Spleen (tissue), 11 donors: ENCODE measurements around the gene CEMIP2. TPM values are rescaled to one million over a fixed set of nuclear protein-coding genes. Genes with fewer than 3 reads are reported as not detected.

ENCODE experiments used
- DNase-seq: peaks from one replicate; pipeline ENCODE4 v3.0.0-alpha.2; 2020
- H3K27ac ChIP-seq, 8 donors: fragments of 200-600 bp; sonication (generic) in 7 of 8; 1 replicate in 4 of 8; 2 replicates in 4 of 8; pipeline versions ENCODE4 v1.5.0 to v1.8.0; 2016 to 2021; ENCODE audit warnings: inconsistent platforms in 4 of 8, mild to moderate bottlenecking in 4 of 8, moderate library complexity in 1 of 8
- H3K27me3 ChIP-seq, 7 donors: fragments of 200-600 bp; sonication (generic) in 6 of 7; replicated peaks in 1 of 7; 1 replicate in 4 of 7; 2 replicates in 3 of 7; pipeline versions ENCODE4 v1.5.0 to v1.8.0; 2016 to 2021; ENCODE audit warnings: inconsistent platforms in 3 of 7, mild to moderate bottlenecking in 1 of 7
- H3K36me3 ChIP-seq, 6 donors: fragments of 200-600 bp; sonication (generic) in 5 of 6; 1 replicate in 4 of 6; 2 replicates in 2 of 6; pipeline versions ENCODE4 v1.5.0 to v1.8.0; 2016 to 2021; ENCODE audit warnings: inconsistent platforms in 2 of 6
- H3K4me1 ChIP-seq, 6 donors: fragments of 200-600 bp; sonication (generic) in 5 of 6; 1 replicate in 3 of 6; 2 replicates in 3 of 6; pipeline versions ENCODE4 v1.5.0 to v1.8.0; 2016 to 2021; ENCODE audit warnings: inconsistent platforms in 3 of 6
- H3K4me3 ChIP-seq, 8 donors: fragments of 200-600 bp; sonication (generic) in 7 of 8; 1 replicate in 4 of 8; 2 replicates in 4 of 8; pipeline versions ENCODE4 v1.5.0 to v1.8.0; 2016 to 2021; ENCODE audit warnings: inconsistent platforms in 4 of 8, mild to moderate bottlenecking in 4 of 8, moderate library complexity in 2 of 8
- H3K9me3 ChIP-seq, 8 donors: fragments of 200-600 bp; sonication (generic) in 7 of 8; 1 replicate in 4 of 8; 2 replicates in 4 of 8; pipeline versions ENCODE4 v1.5.0 to v1.8.0; 2016 to 2021; ENCODE audit warnings: inconsistent platforms in 4 of 8
- POLR2A ChIP-seq, 3 donors: fragments of 450-650 bp; IDR thresholded peaks; one replicate each; pipeline ENCODE4 v1.5.1; 2017; ENCODE audit warnings: antibody characterized with exemption in 3 of 3, mild to moderate bottlenecking in 1 of 3
- POLR2AphosphoS5 ChIP-seq, 3 donors: sonication (generic); formaldehyde crosslinking; IDR thresholded peaks; one replicate each; pipeline ENCODE4 v1.5.1; 2017; ENCODE audit warnings: antibody characterized with exemption in 3 of 3
- WGBS, 5 donors: extraction: QIAGEN DNeasy Blood & Tissue Kit in 3 of 5; methylation state at CpG; one replicate each; pipeline versions ENCODE4 v1.1.5 to v1.1.7; 2013 to 2018; 5-methylcytosine and 5-hydroxymethylcytosine counted together
- intact Hi-C: fragments of 100-400 bp; cut with DNase I; formaldehyde crosslinking; loops from one replicate; pipeline ENCODE4 v1.15.0; 2023; ENCODE audit warnings: low total_unique reads
- polyA plus RNA-seq, 3 donors: library from polyadenylated mRNA; stranded (reverse); fragments of 200-250 nt; gene quantifications; one replicate each; pipeline ENCODE4 v1.2.1, GENCODE V29; 2013
- total RNA-seq, 7 donors: library from RNA; depleted of rRNA in 3 of 7; stranded (reverse); fragments of >200 nt in 3 of 7; fragmentation: NEBNext Ultra II Directional in 4 of 7; extraction: Animal tissue kit (Norgen Biotek cat#: 25700) in 4 of 7; gene quantifications; one replicate each; pipeline versions ENCODE4 v1.1.0 to v1.2.1, GENCODE V29; 2016 to 2021
- TF ChIP-seq, protein P1 (sequence below), 11 experiments: fragments of 200-600 bp in 7 of 11; fragments of 450-650 bp in 4 of 11; sonication (generic) in 4 of 11; IDR thresholded peaks in 8 of 11; conservative IDR thresholded peaks in 3 of 11; 1 replicate in 7 of 11; 2 replicates in 4 of 11; pipeline versions ENCODE4 v1.4.0 to v1.8.0; 2016 to 2021; ENCODE audit warnings: antibody characterized with exemption in 11 of 11, inconsistent platforms in 4 of 11, mild to moderate bottlenecking in 1 of 11
- donor health status: healthy with polysubstance abuse.
- donor health status: DM: no; HTN: no; CAD: no; lungs with moderate emphysema.
- donor health status: DM: no; HTN: no; CAD: no.
- donor health status: Bipolar disorder and iron deficiency.
- donor health status: healthy.
- donor health status: DM: no; HTN: no; CAD: no.
- donor health status: DM: yes; HTN: yes; CAD: no.

Gene CEMIP2
- total and polyA plus RNA-seq, 10 donors = 14.2 to 175 (median 86.1) TPM

- no peak for DNase-seq
- peaks cover 0 to 97% (median 36%) of the 10 kb centered on the region in 6 donors for H3K4me1 ChIP-seq
- peaks cover 0 to 74% (median 38%) of the 10 kb centered on the region in 6 donors for H3K36me3 ChIP-seq
- no peaks in the 10 kb centered on the region for H3K9me3 ChIP-seq
- H3K4me3 ChIP-seq = no peak overlapping the region
- TF ChIP-seq POLR2AphosphoS5 (IDR thresholded peaks at IDR 0.05) (no peak), POLR2A (IDR thresholded peaks at IDR 0.05) (no peak)
- TF ChIP-seq, protein P1, sequence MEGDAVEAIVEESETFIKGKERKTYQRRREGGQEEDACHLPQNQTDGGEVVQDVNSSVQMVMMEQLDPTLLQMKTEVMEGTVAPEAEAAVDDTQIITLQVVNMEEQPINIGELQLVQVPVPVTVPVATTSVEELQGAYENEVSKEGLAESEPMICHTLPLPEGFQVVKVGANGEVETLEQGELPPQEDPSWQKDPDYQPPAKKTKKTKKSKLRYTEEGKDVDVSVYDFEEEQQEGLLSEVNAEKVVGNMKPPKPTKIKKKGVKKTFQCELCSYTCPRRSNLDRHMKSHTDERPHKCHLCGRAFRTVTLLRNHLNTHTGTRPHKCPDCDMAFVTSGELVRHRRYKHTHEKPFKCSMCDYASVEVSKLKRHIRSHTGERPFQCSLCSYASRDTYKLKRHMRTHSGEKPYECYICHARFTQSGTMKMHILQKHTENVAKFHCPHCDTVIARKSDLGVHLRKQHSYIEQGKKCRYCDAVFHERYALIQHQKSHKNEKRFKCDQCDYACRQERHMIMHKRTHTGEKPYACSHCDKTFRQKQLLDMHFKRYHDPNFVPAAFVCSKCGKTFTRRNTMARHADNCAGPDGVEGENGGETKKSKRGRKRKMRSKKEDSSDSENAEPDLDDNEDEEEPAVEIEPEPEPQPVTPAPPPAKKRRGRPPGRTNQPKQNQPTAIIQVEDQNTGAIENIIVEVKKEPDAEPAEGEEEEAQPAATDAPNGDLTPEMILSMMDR (IDR thresholded peaks at IDR 0.05 in 8 of 11, conservative IDR thresholded peaks at IDR 0.05 in 3 of 11) = no peak
- WGBS, 5 donors = 47 to 64% (median 54%) methylated on average over 1 of the region's 1 CpG
- intact Hi-C loops = no loop called here
- no peaks in the 10 kb centered on the region for H3K27me3 ChIP-seq
- peak overlapping the region in 6 of 8 donors; percentile 58 to 84 (median 71) for H3K27ac ChIP-seq
These were observed 20.0 kb downstream of the CEMIP2 start for GRCh38 chr9:71748280-71748743.

DNA sequence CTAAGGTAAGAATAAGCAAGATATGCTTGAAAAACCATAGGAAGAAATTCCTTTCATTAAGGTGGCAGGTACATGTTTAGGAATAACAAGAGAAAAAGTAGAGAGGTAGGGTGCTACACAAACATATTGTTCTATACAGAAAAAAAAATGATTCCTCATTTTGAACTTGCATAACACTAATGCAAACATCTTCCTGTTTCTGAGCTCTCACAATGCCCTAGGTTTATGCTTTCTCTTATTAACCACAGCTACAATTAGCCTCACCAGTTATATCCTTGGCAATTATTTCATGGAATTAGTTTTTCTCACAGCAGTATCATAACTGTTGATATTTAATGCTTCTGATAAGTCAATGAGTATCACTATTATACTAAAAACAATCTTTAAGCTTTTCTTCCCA, 20.7 kb downstream of the CEMIP2 start:
- intact Hi-C loops = no loop called here
- peaks cover 0 to 97% (median 35%) of the 10 kb centered on the region in 6 donors for H3K4me1 ChIP-seq
- H3K27ac ChIP-seq = peak overlapping the region in 7 of 8 donors; percentile 1 to 84 (median 70)
- DNase-seq = no peak
- H3K27me3 ChIP-seq = no peaks in the 10 kb centered on the region
- TF ChIP-seq POLR2A (IDR thresholded peaks at IDR 0.05) (no peak), POLR2AphosphoS5 (IDR thresholded peaks at IDR 0.05) (no peak)
- TF ChIP-seq, protein P1 (IDR thresholded peaks at IDR 0.05 in 8 of 11, conservative IDR thresholded peaks at IDR 0.05 in 3 of 11) = no peak
- H3K9me3 ChIP-seq = no peaks in the 10 kb centered on the region
- H3K4me3 ChIP-seq = no peak overlapping the region
- H3K36me3 ChIP-seq = peaks cover 0 to 81% (median 38%) of the 10 kb centered on the region in 6 donors

GRCh38 chr9:71746758-71747125, 21.6 kb downstream of the CEMIP2 start:
- no peak for TF ChIP-seq POLR2A (IDR thresholded peaks at IDR 0.05)
- no peak for TF ChIP-seq POLR2AphosphoS5 (IDR thresholded peaks at IDR 0.05)
- TF ChIP-seq, protein P1 (IDR thresholded peaks at IDR 0.05 in 8 of 11, conservative IDR thresholded peaks at IDR 0.05 in 3 of 11) = no peak
- peaks cover 0 to 89% (median 38%) of the 10 kb centered on the region in 6 donors for H3K36me3 ChIP-seq
- WGBS, 5 donors = 43 to 88% (median 66%) methylated on average over 1 of the region's 1 CpG
- H3K27ac ChIP-seq = peak overlapping the region in 7 of 8 donors; percentile 1 to 84 (median 70)
- no peak overlapping the region for H3K4me3 ChIP-seq
- intact Hi-C loops = no loop called here
- DNase-seq = no peak
- no peaks in the 10 kb centered on the region for H3K27me3 ChIP-seq
- H3K4me1 ChIP-seq = peaks cover 0 to 95% (median 32%) of the 10 kb centered on the region in 6 donors
- H3K9me3 ChIP-seq = no peaks in the 10 kb centered on the region

- intact Hi-C loops = no loop called here
- H3K4me1 ChIP-seq = peaks cover 0 to 89% (median 29%) of the 10 kb centered on the region in 6 donors
- H3K36me3 ChIP-seq = peaks cover 0 to 91% (median 38%) of the 10 kb centered on the region in 6 donors
- no peaks in the 10 kb centered on the region for H3K27me3 ChIP-seq
- TF ChIP-seq, protein P1 (IDR thresholded peaks at IDR 0.05 in 8 of 11, conservative IDR thresholded peaks at IDR 0.05 in 3 of 11) = no peak
- peak in 1 of 3 donors; percentile 12 for TF ChIP-seq POLR2AphosphoS5 (IDR thresholded peaks at IDR 0.05)
- H3K27ac ChIP-seq = peak overlapping the region in 6 of 8 donors; percentile 58 to 84 (median 71)
- 93 to 97% (median 95%) methylated on average over 6 of the region's 6 CpGs for WGBS, 5 donors
- no peak for DNase-seq
- H3K4me3 ChIP-seq = no peak overlapping the region
- H3K9me3 ChIP-seq = no peaks in the 10 kb centered on the region
These were observed 22.1 kb downstream of the CEMIP2 start for GRCh38 chr9:71746023-71746757.
